Measurements from ENCODE around the gene MYO1C.
"Not testable (repeated sequence)": the region's sequence is repeated elsewhere in the genome, so short reads cannot be mapped to it uniquely, and the experiment has no call there.

MYO1C gene

GRCh38 chr17:1446201-1446600 is 46.3 kb downstream of the MYO1C start:
- H3K36me3 ChIP-seq (ENCODE audit: low read depth) = peaks cover 23% of the 10 kb centered on the region
- no peak for DNase-seq (ENCODE audit: low spot score)
- no peaks in the 10 kb centered on the region for H3K4me1 ChIP-seq (ENCODE audit: insufficient read depth, poor library complexity, severe bottlenecking)
- H3K9me3 ChIP-seq (ENCODE audit: severe bottlenecking) = no peaks in the 10 kb centered on the region
- H3K4me3 ChIP-seq (ENCODE audit: severe bottlenecking) = no peak overlapping the region
- no peak overlapping the region for H3K27ac ChIP-seq (ENCODE audit: poor library complexity, severe bottlenecking)
- no peak for TF ChIP-seq CTCF (IDR thresholded peaks at IDR 0.05; ENCODE audit: poor library complexity, severe bottlenecking)
- ATAC-seq (ENCODE audit: low read depth) = no peak
- no peaks in the 10 kb centered on the region for H3K27me3 ChIP-seq (ENCODE audit: insufficient read depth, poor library complexity, severe bottlenecking)

DNA sequence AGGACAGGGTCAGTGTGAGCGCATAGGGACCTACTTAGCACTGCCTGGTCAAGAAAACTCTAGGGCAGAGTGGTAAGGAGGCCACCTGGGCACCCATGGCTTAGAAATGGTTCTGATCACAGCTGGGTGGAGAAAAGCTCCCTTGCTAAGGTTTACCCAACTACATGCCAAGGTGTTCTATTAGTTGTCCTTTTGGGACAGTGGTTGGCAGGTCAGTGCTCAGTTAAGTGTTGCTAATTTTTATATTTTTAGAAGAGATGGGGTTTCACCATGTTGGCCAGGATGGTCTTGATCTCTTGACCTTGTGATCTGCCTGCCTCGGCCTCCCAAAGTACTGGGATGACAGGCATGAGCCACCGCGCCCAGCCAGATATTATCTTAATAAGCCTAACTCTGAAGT is 46.8 kb downstream of the MYO1C start:
- peaks cover 22% of the 10 kb centered on the region for H3K36me3 ChIP-seq (ENCODE audit: low read depth)
- not testable (repeated sequence) for H3K9me3 ChIP-seq (ENCODE audit: severe bottlenecking); H3K4me3 ChIP-seq (ENCODE audit: severe bottlenecking); H3K27ac ChIP-seq (ENCODE audit: poor library complexity, severe bottlenecking); H3K27me3 ChIP-seq (ENCODE audit: insufficient read depth, poor library complexity, severe bottlenecking); DNase-seq (ENCODE audit: low spot score); ATAC-seq (ENCODE audit: low read depth); H3K4me1 ChIP-seq (ENCODE audit: insufficient read depth, poor library complexity, severe bottlenecking)

DNA sequence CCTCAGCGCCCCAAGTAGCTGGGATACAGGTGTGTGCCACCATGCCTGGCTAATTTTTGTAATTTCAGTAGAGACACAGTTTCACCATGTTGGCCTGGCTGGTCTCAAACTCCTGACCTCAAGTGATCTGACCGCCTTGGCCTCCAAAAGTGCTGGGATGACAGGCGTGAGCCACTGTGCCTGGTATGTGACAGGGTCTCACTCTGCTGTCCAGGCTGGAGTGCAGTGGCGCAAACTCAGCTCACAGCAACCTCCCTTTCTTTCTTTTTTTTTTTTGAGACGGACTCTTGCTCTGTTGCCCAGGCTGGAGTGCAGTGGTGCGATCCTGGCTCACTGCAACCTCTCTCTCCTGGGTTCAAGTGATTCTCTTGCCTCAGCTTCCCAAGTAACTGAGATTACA is 49.8 kb downstream of the MYO1C start:
- H3K4me3 ChIP-seq (ENCODE audit: severe bottlenecking); H3K9me3 ChIP-seq (ENCODE audit: severe bottlenecking); H3K27ac ChIP-seq (ENCODE audit: poor library complexity, severe bottlenecking); H3K27me3 ChIP-seq (ENCODE audit: insufficient read depth, poor library complexity, severe bottlenecking); DNase-seq (ENCODE audit: low spot score); H3K4me1 ChIP-seq (ENCODE audit: insufficient read depth, poor library complexity, severe bottlenecking); ATAC-seq (ENCODE audit: low read depth): not testable (repeated sequence)
- peaks cover 21% of the 10 kb centered on the region for H3K36me3 ChIP-seq (ENCODE audit: low read depth)

DNA sequence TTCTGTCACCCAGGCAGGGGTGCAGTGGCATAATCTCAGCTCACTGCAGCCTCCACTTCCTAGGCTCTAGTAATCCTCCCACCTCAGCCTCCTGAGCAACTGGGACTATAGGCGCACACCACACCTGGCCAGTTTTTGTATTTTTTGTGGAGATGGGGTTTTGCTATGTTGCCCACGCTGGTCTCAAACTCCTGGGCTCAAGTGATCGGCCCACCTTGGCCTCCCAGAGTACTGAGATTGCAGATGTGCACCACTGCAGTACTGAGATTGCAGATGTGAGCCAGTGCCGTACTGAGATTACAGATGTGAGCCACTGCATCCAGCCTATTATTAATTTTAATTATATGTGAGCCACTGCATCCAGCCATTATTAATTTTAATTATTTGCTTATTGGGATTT is 50.3 kb downstream of the MYO1C start:
- H3K27me3 ChIP-seq (ENCODE audit: insufficient read depth, poor library complexity, severe bottlenecking) = no peaks in the 10 kb centered on the region
- TF ChIP-seq CTCF (IDR thresholded peaks at IDR 0.05; ENCODE audit: poor library complexity, severe bottlenecking) = no peak
- H3K9me3 ChIP-seq (ENCODE audit: severe bottlenecking) = no peaks in the 10 kb centered on the region
- no peak overlapping the region for H3K4me3 ChIP-seq (ENCODE audit: severe bottlenecking)
- no peaks in the 10 kb centered on the region for H3K4me1 ChIP-seq (ENCODE audit: insufficient read depth, poor library complexity, severe bottlenecking)
- no peak for DNase-seq (ENCODE audit: low spot score)
- no peak overlapping the region for H3K27ac ChIP-seq (ENCODE audit: poor library complexity, severe bottlenecking)
- peaks cover 22% of the 10 kb centered on the region for H3K36me3 ChIP-seq (ENCODE audit: low read depth)
- no peak for ATAC-seq (ENCODE audit: low read depth)

DNA sequence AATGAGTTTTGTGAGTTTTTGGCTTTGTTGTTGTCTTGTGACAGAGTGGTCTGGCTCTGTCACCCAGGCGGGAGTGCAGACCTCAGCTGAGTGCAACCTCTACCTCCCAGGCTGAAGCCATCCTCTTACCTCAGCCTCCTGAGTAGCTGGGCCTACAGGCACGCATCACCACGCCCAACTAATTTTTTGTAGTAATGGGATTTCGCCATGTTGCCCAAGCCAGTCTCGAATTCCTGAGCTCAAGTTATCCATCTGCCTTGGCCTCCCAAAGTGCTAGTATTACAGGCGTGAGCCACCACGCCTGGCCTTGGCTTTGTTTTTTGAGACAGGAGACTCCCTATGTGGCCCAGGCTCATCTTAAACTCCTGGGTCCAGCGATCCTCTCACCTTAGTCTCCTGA is 51.6 kb downstream of the MYO1C start:
- Histone ChIP-seq H3K4me3 (ENCODE audit: severe bottlenecking) (no peak overlapping the region), H3K27ac (ENCODE audit: poor library complexity, severe bottlenecking) (no peak overlapping the region), H3K36me3 (ENCODE audit: low read depth) (peaks cover 29% of the 10 kb centered on the region), H3K4me1 (ENCODE audit: insufficient read depth, poor library complexity, severe bottlenecking) (no peaks in the 10 kb centered on the region), H3K9me3 (ENCODE audit: severe bottlenecking) (no peaks in the 10 kb centered on the region), H3K27me3 (ENCODE audit: insufficient read depth, poor library complexity, severe bottlenecking) (no peaks in the 10 kb centered on the region)
- ATAC-seq (ENCODE audit: low read depth) (no peak), DNase-seq (ENCODE audit: low spot score) (no peak)
- TF ChIP-seq CTCF (IDR thresholded peaks at IDR 0.05; ENCODE audit: poor library complexity, severe bottlenecking) = no peak

GRCh38 chr17:1438593-1439083 is 53.8 kb downstream of the MYO1C start:
- no peaks in the 10 kb centered on the region for H3K9me3 ChIP-seq (ENCODE audit: severe bottlenecking)
- H3K27ac ChIP-seq (ENCODE audit: poor library complexity, severe bottlenecking) = no peak overlapping the region
- H3K27me3 ChIP-seq (ENCODE audit: insufficient read depth, poor library complexity, severe bottlenecking) = no peaks in the 10 kb centered on the region
- H3K4me3 ChIP-seq (ENCODE audit: severe bottlenecking) = no peak overlapping the region
- DNase-seq (ENCODE audit: low spot score) (no peak), ATAC-seq (ENCODE audit: low read depth) (no peak)
- no peaks in the 10 kb centered on the region for H3K4me1 ChIP-seq (ENCODE audit: insufficient read depth, poor library complexity, severe bottlenecking)
- H3K36me3 ChIP-seq (ENCODE audit: low read depth) = peaks cover 44% of the 10 kb centered on the region
- TF ChIP-seq CTCF (IDR thresholded peaks at IDR 0.05; ENCODE audit: poor library complexity, severe bottlenecking) = no peak

Measured in RWPE2 (cell line).